Measurements from ENCODE around the gene NECTIN3.

Gene NECTIN3

DNA sequence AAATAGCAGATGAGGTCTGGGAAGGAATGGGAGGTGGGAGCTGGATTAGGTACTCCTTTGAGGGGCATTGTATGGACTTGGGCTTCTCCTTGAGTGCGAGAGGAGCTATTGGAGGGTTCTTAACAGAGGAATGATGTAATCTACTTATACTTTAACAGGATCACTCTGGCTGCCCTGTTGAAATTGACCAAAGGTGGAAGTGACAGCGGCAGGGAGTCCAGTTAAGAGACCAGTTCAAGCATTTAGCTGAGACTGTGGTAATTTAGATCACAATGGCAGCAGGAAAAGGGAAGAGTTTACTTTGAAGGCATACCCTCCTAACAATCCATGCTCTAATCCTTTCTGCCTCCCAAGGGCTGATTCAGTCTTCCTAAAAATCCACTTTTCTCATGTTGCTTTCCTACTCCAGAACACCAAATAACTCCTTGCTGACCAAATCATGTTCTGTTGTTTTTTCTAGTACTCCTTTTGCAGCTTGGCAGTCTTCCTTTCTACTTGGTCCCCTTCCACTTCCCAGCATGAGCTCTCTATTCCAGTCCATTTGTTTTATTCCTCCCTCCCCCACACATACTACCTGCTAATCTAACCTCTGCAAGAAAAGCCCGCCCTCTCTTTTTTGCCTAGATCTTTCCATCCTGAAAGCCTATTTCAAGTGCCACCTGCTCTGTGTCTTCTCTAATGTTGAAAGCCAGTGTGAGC lies 139.4 kb downstream of the NECTIN3 start:
- no peak for DNase-seq

DNA sequence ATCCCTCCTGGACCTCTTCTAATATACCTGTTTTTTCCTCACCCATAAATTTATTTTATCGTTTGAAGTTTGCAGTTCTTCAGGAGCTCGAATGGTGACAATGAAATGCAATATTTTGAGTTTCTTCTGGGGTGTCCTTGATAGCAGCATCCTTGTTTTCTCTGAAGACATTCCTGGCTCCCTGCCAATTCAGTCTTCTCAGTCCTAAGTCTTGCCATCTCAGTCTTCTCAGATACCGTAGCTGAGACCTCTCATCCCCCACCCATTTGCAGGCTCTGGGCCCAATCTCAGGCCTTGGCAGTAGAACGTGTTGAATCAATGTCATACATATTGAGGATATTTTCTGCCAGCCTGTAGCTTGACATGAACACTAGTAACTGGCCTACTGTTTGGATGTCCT lies 140.9 kb downstream of the NECTIN3 start:
- DNase-seq, result no peak

DNA sequence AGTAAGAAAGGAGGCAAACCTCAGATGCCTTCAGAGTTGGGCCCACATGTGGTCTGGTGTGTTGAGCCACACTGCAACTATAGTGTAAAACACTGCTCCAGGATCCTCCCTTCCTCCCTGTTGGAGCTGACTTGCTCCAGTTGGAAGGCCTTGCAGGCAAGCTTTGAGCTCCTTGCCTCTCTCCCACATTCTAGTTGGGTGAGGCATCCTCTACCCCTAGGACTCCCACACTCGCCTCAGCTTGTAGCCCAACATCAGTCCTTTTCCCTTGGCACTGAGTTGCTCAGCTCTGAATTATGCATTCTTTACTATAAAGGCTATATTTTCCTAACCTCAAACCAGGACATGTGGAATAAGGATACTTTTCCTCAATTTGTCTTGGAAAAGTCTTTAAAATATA lies 143.9 kb downstream of the NECTIN3 start:
- no peak for DNase-seq

DNA sequence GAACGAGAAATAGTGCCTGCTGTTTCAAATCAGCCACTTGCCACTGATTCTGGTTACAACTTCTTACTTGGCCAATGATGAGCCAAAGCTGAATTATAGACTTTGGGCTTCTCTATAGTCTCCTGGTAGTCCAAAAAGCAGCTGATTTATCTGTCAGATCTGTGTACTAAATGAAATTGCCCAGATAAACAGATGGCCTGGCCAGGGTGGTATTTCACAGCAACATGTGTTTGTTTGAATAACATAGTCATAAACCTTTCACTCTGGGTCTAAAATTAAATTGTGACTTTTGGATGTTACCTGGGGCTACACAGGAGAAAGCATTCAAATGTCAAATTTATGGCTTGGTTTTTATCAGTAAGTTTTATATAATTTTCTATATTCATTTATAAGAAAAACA lies 147.0 kb downstream of the NECTIN3 start:
- DNase-seq, result no peak

DNA sequence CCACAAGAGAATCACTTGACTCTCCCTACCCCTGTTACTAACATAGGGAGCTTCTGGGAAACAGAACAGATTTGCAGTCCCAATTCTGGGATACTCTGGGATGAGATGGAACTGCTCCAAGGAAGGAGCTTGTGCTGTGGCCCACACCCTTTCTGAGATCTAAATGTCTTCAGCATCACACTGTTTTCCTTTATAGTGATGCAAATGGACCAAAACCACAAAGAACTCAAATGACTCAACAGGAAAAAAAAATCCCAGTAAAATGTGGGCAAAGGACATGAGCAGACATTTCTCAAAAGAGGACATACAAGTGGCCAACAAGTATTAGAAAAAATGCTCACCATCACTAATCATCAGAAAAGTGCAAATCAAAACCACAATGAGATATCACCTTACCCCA lies 155.6 kb downstream of the NECTIN3 start:
- no peak for DNase-seq

DNA sequence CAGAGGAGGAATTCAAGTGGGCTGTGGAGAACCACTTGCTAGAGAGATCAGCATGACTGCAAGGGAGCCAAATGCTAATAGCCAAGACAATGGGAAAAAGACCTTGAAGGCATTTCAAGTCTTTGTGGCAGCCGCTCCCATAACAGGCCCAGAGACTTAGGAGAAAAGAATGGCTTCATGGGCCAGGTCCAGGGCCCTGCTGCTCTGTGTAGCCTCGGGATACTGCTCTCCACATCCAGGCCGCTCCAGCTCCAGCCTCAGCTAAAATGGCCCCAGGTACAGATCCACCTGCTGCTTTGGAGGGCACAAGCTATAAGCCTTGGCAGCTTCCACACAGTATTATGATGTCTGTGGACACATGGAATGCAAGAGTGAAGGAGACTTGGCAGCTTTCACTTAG lies 157.7 kb downstream of the NECTIN3 start:
- DNase-seq, result no peak

DNA sequence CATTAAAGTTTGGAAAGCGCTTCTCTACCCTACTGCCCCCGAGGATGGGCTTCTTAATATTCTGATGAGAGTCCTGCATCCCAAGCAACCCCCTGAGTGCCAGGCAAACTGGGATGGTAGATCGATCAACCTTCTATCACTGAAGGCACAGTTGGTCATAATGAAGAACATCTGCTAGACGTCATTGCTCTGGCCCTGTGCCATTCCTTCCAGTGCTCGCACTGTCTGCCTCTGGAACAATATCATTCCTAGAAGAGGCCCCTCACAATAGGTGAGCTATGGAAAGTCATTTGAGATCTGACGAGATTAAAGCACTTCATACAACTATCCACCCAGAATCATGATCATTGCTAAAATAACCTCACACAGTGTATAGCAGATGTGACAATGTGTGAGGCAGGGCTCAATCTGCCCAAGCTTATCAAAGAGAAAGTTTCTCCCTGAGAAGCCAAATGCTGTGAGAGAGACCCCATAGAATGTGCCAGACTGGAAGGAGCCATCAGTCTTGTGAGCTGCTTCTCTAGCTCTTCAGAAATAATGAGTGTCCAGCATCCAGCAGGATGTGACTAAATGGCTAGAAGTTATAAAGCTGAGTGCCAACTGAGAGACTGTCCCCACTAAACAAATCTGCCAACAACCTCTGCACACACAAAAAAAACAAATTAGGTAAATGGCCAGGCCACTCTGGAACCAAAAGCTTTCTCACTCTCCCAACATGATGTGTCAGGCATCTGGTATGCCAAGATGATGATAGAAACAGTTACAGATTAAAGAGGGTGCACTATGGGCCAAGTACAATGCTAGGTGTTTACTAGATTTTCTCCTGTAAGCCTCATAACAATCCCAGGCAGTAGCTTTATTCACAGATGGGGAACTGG lies 165.5 kb downstream of the NECTIN3 start:
- DNase-seq, result no peak

DNA sequence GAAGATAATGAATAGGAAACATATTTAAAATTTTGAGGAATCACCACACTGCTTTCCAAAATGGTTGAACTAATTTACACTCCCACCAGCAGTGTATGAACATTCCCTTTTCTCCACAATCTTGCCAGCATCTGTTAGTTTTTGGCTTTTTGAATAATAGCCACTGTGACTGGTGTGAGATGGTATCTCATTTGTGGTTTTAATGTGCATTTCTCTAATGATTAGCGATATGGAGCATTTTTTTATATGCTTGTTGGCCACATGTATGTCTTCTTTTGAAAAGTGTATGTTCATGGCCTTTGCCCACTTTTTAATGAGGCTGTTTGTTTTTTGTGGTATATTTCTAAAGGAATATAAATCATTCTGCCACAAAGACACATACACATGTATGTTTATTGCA lies 166.3 kb downstream of the NECTIN3 start:
- DNase-seq, result no peak

DNA sequence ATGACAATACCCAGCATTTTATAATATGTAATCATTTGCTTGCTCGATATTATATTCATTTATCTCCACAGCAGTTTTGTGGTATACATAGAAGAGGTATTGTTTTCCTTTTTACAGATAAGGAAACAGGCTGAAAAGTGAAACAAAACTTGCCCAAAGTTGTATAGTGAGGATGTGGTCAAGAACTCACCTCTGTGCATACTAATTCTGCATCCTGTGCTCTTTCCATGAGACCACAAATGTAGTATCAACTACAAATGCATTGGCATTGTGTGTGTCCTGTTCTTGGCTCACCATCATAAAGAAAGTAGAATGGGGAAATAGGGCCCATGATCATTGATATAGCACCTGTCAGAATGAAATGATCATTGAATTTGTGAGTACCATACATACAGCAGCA lies 167.3 kb downstream of the NECTIN3 start:
- no peak for DNase-seq

DNA sequence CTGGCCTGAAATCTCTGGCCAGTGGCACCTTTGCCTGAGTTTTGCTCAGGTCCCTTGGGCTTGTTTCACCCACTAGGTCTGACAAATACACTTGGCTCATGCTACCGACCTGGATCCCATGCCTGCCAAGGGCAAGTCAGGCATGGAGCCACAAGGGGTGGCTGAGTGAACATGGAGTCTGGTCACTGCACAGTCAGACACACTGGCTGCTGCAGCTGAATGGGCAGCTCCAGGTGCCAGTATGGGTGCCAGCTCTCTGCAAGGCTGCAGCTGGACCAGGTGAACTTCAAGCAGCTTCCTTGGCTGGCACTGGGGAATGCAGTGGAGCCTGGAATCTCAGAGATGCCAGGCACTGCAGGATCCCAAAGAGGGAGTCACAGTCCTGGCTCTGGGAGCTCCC lies 170.3 kb downstream of the NECTIN3 start:
- DNase-seq, result no peak

All from stimulated activated CD4-positive, alpha-beta T cell treated with anti-CD3 and anti-CD28 coated beads, Interleukin-12 subunit alpha, Interleukin-12 subunit beta, amount 100 ng/mL, for 4 hours (primary cell).